Activated gamma-delta T cell (primary cell): ENCODE data around the gene F2RL2.
"Not testable (repeated sequence)": the region's sequence is repeated elsewhere in the genome, so short reads cannot be mapped to it uniquely, and the experiment has no call there.

Source experiments
- DNase-seq: peaks from one replicate; lab custom pipeline; 2025; lab: John Stamatoyannopoulos, UW

F2RL2 gene

GRCh38 chr5:76622076-76622475, 1.1 kb downstream of the F2RL2 start:
- DNase-seq = no peak

DNA sequence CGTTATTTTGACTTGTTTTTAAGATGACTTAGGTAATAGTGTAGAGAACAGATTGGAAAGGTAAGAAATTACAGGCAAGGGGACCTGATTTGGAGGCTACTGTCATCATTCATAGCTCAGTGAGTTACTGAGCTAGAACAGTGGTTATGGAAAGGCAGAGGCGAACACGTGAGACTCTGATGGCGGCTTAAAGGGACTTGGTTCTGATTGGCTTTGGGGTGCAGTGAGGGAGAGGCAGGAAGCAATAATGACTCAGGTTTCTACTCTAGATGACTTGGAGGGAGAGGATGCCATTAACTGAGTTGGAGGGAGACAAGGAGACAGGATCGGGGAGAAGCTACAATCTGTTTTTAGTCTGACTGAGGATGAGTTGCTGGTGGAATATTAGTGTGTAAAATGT, 3.0 kb downstream of the F2RL2 start:
- DNase-seq = no peak

GRCh38 chr5:76617675-76618074, 5.5 kb downstream of the F2RL2 start:
- DNase-seq = no peak

DNA sequence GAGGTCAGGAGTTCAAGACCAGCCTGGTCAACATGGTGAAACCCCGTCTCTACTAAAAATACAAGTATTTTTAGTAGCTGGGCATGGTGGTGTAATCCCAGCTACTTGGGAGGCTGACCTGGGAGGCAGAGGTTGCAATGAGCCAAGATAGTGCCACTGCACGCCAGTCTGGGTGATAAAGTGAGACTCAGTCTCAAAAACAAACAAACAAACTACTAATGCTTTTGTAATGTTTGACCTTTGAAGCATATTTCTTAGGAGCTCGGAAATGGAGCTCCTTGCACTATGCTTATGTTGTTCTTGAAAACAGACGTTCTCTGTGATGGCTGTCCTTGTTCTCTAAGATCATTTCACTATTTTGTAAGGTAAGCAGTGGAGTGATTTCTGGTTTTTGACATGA, 6.0 kb downstream of the F2RL2 start:
- DNase-seq = no peak

GRCh38 chr5:76616206-76616605, 7.0 kb downstream of the F2RL2 start:
- DNase-seq = no peak

- DNase-seq = no peak
Observed at GRCh38 chr5:76615759-76616158, 7.4 kb downstream of the F2RL2 start.

DNA sequence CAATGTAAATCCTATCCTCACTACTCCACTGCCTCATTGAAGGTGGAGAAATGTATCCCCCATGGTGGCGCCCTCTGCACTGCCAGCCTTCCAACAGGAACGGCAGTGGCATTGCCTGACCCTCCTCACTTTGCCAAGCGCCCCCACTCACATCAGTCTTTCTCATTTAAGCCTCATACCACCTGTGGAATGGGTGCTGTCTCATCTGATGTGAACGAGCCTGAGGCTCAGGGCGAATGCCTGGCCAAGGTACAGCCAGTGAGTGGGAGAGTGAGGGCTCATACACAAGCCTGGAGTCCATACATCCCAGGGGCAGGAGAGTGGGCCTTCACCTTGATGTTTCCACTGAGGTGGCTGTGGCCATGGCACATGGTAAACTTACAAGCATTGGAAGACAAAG, 10.3 kb downstream of the F2RL2 start:
- DNase-seq = no peak

GRCh38 chr5:76610196-76610595, 13.0 kb downstream of the F2RL2 start:
- no peak for DNase-seq

- DNase-seq = no peak
Observed at GRCh38 chr5:76608833-76609232, 14.4 kb downstream of the F2RL2 start.

DNA sequence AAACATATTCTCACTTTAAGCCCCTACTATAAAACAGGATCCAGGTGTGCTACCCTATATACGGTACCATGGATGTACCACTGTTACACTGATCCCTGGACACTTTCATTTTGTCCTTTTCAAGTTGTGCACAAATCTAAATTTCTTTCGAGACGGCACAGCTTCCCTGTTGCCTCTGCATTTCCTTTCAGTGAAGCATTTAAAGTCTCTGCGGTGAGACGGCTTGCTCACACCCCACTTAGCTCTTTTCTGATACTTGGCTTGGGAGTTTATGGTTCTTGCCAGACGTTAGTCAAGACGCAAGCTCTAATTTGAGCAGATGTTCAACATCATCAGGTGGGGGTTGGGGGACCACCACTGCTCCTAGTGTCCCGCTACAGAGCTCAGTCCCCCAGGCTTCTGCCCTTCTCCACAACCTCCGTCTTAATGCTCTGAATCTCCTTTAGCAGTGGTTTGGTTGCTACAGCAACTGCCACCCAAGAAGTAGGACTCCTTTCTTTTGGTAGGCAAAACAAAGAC, 15.8 kb downstream of the F2RL2 start:
- DNase-seq = no peak

DNA sequence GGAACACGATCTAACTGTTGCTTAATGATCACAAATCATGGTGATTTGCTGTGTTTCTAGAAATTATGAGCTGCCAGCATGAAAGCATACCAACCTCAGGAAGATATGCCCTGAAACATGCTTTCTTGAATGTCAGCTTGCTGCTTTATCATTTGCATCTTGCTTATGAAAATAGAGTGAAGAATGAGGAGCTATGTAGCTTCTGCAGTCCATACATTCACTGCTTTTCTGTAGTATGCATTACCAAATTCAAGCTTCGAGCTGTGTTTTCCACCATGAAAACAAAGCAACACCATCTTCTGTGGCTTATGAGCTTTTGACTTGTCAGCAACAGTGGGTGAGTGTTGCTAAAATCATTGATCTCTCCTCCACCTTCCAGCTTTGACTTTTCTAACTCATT, 16.5 kb downstream of the F2RL2 start:
- DNase-seq = no peak

GRCh38 chr5:76604838-76605237, 18.4 kb downstream of the F2RL2 start:
- no peak for DNase-seq

DNA sequence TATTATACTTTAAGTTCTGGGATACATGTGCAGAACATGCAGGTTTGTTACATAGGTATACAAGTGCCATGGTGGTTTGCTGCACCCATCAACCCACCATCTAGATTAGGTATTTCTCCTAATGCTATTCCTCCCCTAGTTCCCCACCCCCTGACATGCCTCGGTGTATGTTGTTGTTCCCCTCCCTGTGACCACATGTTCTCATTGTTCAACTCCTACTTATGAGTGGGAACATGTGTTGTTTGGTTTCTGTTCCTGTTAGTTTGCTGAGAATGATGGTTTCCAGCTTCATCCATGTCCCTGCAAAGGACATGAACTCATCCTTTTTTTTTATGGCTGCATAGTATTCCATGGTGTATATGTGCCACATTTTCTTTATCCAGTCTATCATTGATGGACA, 19.2 kb downstream of the F2RL2 start:
- DNase-seq = not testable (repeated sequence)

DNA sequence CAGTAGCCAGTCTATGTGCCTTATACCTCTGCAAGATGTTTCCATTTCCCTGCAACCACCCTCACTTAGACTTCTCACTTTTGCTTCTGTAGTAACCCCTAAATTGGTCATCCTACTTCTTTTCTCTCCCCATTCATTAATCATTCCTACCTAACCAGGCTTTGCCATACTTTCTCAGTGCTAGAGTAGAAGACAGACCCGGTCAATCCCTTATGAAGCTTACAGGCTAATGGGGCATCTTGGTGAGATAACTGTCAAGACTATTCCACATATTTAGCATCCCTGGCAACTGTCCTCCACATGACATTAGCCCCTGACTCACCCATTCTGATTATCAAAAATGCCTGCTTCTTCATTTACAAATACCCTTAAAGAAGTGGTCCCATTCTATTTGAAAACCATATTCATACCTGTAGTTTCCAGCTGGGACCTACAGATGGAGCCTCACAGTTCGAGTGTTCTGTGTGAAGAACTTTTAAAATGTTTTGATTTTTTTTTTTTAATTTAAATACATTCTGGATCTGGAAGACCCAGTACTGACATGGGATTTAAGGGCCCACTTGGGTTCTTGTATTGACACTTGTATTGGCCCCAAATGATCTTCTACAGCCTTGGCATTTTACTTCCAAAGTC, 21.0 kb downstream of the F2RL2 start:
- DNase-seq = no peak

DNA sequence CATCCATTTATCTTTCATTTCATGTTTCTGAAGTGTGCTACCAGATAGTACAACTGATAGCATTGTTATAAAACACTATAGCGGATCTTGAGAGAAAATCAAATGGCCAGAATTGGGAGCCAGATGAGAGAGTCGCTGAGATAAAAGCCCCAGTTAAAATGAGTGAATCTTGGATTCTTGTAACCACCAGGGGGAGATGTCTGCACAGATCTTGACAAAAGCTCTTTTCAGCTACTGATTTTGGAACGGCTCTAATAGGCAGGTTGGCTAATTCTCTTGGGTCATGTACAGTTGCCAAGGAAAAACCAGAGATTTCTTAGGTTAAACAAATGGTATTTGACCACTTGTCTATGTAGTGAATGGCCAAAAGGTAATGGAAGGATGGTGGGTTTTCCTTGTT, 21.7 kb downstream of the F2RL2 start:
- DNase-seq = no peak

GRCh38 chr5:76600716-76601115, 22.5 kb downstream of the F2RL2 start:
- DNase-seq = no peak

DNA sequence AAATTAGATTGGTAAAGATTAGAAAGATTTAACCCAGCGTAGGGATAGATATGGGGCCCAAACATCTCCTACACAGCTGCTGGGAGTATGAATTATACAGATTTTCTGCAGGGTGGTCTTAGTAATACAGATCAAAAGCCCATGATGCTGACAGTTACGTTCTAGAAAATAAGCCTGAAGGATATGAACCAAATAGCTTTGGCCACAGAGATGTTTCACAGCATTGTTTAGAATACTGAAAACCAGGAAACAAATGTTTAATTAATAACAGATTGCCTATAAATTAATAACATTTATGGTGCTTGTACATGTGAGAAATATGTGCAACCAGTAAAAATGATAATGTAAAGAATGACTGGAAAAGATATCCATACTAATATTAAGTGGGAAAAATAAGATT, 24.7 kb downstream of the F2RL2 start:
- DNase-seq = no peak

- DNase-seq = no peak
Observed at GRCh38 chr5:76595755-76596481, 27.3 kb downstream of the F2RL2 start.

DNA sequence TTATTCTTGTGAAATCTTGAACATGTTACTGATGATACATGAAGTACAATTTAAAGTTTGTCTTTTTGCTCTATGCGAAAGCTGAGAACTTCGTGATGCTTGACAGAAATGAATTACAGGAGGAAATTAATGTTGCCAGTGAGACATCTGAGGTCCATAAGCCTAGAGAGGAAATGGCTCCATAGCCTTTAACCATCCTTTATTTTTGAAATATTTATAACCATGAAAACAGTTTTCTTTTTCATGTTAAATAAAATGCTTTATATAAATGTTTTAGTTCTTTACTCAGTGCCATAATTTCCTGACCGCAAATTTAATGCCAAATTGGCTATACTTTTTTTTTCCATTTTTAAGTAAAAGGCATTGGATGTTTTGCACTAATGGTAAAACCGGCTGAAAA, 29.1 kb downstream of the F2RL2 start:
- no peak for DNase-seq

- DNase-seq = no peak
Observed at GRCh38 chr5:76592692-76593091, 30.5 kb downstream of the F2RL2 start.

DNA sequence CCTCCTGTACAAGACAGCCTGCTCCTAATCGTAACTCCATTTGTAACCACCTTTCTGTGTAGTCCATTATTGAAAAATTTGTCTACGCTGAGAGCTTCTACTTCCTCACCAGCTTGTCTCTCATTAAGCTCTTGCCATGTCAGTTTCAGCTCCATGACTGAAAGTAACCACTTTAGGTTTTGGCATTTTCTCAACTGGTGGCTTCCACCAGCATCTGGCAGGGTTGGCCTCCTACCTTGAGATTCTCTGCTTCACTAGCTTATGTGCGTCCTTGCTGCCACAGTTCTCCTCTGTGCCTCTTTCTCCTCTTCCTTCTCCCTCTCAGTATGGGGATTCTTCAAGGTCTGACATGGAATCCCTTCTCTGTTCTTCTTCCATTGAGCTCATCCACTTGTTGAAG, 31.8 kb downstream of the F2RL2 start:
- DNase-seq = no peak

GRCh38 chr5:76590027-76590426, 33.2 kb downstream of the F2RL2 start:
- DNase-seq = no peak

GRCh38 chr5:76586531-76586930, 36.7 kb downstream of the F2RL2 start:
- DNase-seq = no peak

GRCh38 chr5:76585783-76586217, 37.4 kb downstream of the F2RL2 start:
- no peak for DNase-seq
